Hematopoietic multipotent progenitor cell treated with erythropoietin and hydrocortisone succinate and interleukin-3 and kit ligand, for 8 days (in vitro differentiated cells): ENCODE measurements around the gene CNDP2.

ENCODE experiments used
- DNase-seq: peaks from one replicate; pipeline ENCODE4 v3.0.0-alpha.2; 2015

CNDP2 gene

DNA sequence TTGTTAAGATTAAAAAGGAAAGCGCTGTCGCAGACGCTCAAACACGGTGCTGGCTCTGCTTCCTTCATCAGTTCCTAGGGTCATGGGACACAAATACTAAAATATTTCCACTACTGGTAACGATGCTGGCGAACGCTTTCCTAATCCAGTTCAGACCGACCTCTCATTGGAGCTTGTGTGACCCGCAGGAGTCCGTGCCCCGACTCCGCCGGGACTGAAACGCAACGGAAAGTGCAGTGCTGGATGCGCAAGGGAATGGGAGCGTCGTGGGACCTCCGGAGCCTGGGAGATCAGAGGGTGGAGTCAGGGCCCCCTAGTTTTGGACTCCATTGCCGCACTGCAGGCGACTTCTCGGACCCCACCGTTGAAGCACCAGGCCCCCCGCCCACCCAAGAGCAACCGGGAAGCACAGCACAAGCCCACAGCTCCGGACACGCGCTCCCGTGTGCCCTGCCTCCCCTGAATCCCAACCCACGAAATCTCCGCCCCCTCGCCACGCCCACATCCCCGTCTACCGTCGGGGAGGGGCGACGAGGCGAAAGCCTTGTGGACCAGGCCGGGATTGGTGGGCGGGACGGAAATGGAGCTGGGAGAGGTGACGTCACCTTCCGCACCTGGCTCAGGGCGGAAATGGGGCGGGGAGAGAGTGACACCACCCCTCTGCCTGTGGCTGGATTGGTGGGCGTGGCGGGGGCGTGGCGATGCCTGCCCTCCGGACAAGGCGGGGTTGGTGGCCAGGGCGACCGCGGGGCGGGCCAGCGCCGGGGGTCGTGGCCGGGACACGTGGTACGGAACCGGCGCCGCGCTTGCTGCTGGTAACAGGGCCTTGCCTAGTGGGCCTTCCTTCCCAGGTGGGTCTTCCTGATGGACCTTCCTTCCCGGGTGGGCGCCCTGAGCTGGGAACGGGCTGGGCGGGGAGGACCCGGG is at the start of gene CNDP2:
CNDP2 (plus strand) TSS at position 783 of the 927 bp plus-strand sequence. CDS start 3,611 bp downstream, outside the sequence.
- DNase-seq, result peak; percentile 99

DNA sequence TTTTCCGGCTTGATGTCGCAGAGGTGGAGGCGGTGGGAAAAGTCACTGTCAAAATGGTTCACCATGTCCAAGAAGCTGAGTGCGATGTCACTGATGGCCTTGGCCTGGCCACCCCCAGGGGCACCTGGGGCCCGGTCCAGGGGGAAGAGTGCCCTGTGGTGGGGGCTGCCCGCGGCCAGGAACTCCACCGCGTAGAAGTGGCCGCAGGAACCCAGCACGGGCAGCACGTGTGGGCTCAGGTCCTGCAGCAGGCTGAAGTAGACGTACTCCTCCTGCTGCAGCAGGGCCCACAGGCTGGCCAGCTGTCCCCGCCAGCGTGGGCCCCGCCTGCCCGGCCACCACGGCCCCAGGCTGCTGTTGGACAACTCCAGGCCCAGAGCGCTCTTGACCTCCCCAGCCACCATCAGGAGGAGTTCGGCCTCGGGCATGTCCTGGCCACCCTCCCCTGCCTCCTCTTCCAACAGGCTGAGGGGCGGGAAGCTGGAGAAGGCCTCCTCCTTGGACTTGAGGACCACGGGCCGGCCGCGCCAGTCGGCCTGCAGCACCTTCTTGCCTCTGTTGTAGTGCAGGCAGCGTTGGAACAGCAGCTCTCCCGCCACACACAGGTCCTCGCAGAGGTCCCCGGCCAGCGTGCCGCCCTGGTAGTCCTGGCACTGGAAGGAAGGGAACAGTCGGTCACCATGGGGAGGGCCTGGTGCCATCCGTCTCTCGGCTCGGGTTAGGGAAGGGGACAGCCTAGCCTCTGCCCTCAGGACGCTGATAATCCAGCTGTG is 49.3 kb upstream of the CNDP2 start:
- DNase-seq, result no peak

- DNase-seq, result no peak
Measured at GRCh38 chr18:74447404-74448152, 48.6 kb upstream of the CNDP2 start.

- DNase-seq, result no peak
Measured at GRCh38 chr18:74450626-74451025, 45.5 kb upstream of the CNDP2 start.

GRCh38 chr18:74451148-74451547 is 45.0 kb upstream of the CNDP2 start:
- DNase-seq, result no peak

DNA sequence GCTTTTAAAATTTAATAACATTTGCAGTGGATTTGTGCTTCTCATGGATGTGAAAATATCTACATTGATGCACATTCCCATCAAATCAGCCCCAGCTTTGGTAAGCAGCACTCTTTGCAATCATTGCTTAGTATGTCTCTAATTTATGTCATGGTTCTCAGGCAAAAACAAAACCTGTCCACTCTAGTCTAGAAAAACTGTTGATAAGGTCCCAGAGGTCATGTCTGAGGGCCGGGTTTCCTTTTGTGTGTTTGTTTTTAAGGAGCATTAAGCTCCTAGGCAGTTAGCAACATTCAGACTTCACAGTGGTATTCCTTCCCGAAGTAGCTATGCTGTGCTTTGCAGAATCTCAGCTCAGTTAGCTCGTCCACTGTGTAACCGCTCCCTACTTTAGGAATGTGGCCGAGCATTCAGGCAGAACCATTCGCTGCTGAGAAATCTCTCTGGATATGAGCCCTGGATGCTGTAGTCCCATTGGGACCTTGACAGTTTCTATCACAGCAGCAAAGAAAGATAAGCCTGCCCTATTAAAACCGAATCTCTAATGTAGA is 43.1 kb upstream of the CNDP2 start:
- DNase-seq, result no peak

DNA sequence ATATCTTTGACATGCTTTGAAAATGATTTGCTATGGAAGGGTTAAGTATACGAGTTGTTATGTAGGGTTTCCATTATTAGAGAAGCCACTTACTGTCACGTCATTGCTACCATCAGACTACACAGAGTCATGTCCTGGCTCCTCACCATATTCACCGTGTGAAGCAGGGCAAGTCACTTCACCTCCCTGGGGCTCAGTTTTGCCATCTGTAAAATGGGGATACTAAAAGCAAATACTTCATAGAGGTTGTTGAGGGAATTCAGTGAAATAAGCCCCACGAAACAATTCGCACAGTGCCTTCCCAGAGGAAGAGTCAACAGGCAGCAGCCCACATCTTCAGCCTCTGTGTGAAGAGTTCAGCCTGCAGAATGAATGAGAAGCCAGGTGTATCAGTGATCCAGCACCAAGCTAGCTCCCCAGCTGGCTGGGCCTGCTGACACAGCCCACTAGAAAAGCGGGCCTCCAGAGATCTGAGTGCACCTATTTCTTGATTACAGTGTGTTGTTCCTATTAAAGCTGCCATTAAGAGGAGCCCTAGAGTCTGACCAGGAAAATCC is 42.4 kb upstream of the CNDP2 start:
- no peak for DNase-seq

DNA sequence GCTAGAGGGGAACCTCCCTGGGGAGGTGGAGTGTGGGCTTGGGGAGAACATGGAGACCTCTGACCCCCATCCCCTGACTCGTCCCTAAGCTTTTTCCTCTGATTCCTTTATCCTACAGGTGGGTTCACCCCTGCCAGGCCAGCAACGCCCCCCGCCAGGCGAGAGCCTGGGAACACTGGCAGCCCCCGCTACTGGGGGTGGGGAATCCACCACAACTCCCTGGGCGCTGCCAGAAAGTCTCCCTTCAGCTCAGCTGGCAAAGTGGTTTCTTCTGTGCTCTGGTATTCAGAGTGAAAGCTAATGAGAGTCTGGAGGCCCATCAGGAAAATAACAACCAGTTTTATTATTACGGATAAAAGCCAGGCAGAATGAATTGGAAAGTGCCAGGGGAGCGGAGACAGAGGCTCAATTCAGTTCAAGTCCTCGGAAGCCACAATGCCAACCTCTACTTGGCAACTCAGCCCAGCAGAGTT is 41.8 kb upstream of the CNDP2 start:
- DNase-seq, result no peak

GRCh38 chr18:74455386-74455785 is 40.8 kb upstream of the CNDP2 start:
- DNase-seq, result no peak

GRCh38 chr18:74456017-74456348 is 40.2 kb upstream of the CNDP2 start:
- no peak for DNase-seq

DNA sequence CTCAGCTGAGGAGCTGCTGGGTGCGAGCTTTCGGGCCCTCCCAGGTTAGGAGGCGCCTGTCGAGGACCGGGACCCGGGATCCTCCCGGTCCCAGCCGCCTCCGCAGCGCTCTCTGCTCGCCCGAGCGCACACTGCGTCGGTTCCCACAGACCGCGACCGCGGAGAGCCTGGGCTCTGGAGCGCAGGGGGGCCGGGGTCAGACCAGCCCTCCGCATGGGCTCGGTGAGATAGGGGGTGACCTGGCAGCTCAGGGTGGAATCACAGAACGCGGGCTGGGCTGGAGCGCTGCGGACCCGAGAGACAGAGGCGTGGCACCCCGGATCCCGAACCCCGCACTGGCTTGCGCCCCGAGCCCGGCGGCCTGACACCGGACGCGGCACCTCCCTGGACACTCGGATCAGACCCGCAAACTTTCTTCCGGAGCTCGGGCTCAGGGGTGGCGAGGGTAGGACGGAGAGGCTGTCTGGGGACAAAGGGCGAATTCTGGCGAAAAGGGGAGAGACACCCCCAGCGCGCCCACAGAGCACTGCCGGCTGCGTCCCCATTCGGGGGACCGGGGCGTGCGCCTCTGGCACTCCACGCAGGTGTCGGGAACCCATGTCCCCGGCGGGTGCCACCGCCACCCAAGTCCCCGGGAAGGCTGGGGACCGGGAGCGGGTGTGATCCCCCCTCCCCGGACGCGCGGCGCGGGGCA is 39.7 kb upstream of the CNDP2 start:
- DNase-seq, result no peak

DNA sequence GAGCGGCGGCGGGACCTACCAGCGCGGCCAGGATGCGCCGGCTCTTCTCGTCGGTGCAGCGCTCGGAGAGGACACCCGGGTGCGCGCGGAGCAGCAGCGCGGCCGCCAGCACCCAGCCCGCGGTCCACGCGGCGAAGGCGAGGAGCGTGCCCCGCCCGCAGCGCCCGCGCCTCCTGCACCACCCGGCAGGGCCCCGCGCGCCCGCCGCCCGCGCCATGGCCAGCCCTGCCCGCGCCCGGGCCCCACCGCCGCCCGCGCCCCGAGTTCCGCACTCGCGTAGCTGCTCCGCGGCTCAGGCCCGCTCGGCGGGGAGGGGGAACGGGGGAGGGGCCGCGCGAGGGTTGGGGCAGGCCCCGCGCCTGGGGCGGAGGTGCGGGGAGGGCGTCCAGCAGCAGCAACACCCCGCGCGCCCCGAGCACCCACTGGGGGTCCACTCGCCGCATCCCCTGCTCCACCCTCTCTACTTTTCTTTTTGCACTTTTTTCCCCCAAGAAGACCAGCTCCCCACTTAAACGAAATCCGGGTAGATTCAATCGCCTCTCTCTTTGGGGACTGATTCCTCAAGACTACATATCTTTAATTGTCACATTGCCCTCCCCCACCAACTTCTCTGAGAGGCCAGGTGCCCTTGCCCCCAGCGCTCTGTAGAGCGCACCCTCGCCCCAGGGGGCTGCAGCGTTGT is 39.0 kb upstream of the CNDP2 start, which contains the start of gene DIPK1C:
DIPK1C (minus strand) TSS at position 266 of the 682 bp plus-strand sequence; CDS start at position 217, 49 bp downstream.
- no peak for DNase-seq

DNA sequence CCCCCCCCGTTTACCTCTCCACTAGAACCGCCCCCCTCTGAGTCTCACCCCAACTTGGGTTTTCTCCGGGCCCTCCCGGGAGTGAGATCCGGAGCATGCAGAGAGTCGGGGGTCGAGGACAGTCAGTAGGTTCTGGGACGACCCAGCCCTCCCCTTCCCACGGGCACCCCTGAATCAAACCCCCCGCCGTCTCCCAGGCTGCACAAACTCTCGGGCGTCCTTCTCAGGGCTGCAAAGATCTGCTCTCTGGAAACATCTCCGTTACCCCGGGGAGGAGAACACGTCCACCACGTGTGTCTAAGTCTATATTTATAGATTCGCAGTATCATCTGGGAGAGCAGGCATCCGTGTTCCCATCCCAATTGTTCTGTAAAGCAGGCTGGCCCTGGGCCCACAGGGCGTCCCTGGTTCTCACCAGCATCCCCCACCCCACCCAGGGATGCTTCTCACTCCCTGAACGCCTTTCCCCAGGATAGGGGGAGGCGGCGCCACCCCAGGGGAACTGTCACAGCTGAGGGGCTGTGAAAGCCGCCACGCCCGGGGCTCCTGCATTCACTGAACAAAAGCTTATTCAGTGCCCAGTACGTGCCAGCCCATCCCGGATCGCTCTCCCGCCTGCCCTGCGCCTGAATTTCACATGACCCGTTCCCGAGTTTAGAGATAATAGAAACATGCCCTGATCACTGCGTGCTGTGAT is 38.3 kb upstream of the CNDP2 start:
- no peak for DNase-seq

DNA sequence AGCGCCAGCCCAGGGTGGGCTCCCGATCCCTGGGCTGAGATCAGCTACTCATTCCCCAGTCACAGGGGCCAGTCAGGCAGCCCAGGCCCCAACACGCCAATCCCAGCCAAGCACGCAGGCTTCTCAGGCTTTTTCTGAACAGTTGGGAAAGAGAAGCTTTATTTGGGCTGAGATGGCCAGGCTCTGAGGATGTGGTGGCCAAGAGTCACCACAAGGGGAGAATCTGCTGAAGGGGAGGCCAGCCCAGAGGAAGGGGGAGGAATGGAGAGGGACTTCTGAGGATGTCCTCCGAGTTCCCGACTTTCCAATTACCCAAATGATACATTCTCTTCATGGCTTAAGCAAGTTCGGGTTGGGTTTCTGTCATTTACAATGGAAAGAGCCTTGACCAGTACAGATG is 36.3 kb upstream of the CNDP2 start:
- DNase-seq, result no peak

DNA sequence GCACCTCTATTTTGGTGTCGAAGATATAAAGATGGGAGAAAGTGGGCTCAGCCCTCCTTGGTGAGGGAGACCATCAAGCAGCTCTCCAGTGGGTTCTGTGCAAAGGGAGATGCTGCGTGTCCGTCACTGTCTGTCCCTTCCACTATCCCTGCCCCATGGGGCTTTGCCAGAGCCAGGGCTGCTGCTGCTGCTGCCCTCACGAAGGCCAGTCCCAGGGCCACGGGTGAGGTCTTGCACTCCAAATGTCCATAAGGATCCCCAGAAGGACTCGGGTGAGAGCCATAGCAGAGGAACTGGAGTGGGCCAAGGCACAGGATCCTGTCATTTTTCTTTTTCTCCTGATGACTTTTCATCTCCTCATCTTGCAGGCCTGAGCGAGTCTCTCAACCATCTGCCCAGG is 35.3 kb upstream of the CNDP2 start:
- DNase-seq, result no peak

GRCh38 chr18:74463254-74463653 is 32.9 kb upstream of the CNDP2 start:
- no peak for DNase-seq

GRCh38 chr18:74463983-74464382 is 32.2 kb upstream of the CNDP2 start:
- DNase-seq, result no peak

DNA sequence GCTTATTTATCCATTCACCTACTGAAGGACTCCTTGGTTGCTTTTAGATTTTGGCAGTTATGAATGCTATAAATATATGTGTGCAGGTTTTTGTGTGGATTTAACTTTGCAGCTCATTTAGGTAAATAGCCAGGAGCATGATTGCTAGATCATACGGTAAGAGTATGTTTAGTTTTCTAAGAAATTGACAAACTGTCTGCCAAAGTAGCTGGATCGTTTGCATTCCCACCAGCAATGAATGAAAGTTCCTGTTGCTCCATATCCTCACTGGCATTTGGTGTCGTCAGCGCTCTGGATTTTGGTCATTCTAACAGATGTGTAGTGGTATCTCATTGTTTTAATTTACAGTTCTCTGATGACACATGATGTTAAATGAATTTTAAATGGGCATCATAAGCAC is 30.4 kb upstream of the CNDP2 start:
- no peak for DNase-seq

- no peak for DNase-seq
Measured at GRCh38 chr18:74468547-74469061, 27.6 kb upstream of the CNDP2 start.

- DNase-seq, result no peak
Measured at GRCh38 chr18:74472312-74472711, 23.9 kb upstream of the CNDP2 start.
